ENCODE measurements around the gene TRAF1.

- TF ChIP-seq CTCF (IDR thresholded peaks at IDR 0.05) (no peak), POLR2A (IDR thresholded peaks at IDR 0.05) (no peak)
These were observed 4.0 kb downstream of the TRAF1 start for GRCh38 chr9:120922404-120923195.

All from esophagus squamous epithelium (tissue), 4 donors.